GM10266 (cell line): ENCODE data around the gene TCF7L1.

Experiments used
- DNase-seq: peaks from one replicate; pipeline ENCODE4 v3.0.0; 2012; ENCODE audit errors: extremely low spot score
- CTCF ChIP-seq: IDR thresholded peaks from 2 replicates; pipeline ENCODE4 v1.5.1; 2012; ENCODE audit warnings: mild to moderate bottlenecking, low read depth; ENCODE audit not compliant: control insufficient read depth, insufficient read depth; ENCODE audit errors: missing control alignments

Gene TCF7L1

GRCh38 chr2:85277416-85278158 is 144.4 kb downstream of the TCF7L1 start:
- no peak for DNase-seq
- TF ChIP-seq CTCF, result no peak

GRCh38 chr2:85278361-85278760 is 145.2 kb downstream of the TCF7L1 start:
- TF ChIP-seq CTCF, result no peak
- no peak for DNase-seq

- no peak for DNase-seq
Measured at GRCh38 chr2:85281553-85281952, 148.4 kb downstream of the TCF7L1 start.

GRCh38 chr2:85282914-85283313 is 149.7 kb downstream of the TCF7L1 start:
- DNase-seq, result no peak
- no peak for TF ChIP-seq CTCF

More at GRCh38 chr2:85281553-85281952, 148.4 kb downstream of the TCF7L1 start:
- TF ChIP-seq CTCF, result no peak

GRCh38 chr2:85283641-85284040 is 150.4 kb downstream of the TCF7L1 start:
- no peak for DNase-seq
- TF ChIP-seq CTCF, result no peak

- DNase-seq, result no peak
- TF ChIP-seq CTCF, result no peak
Measured at GRCh38 chr2:85286918-85287317, 153.7 kb downstream of the TCF7L1 start.

- DNase-seq, result no peak
- no peak for TF ChIP-seq CTCF
Measured at GRCh38 chr2:85287721-85288120, 154.5 kb downstream of the TCF7L1 start.
